ENCODE results near the gene TPRN. TPM values are rescaled to one million over a fixed set of nuclear protein-coding genes. Genes with fewer than 3 reads are reported as not detected.

The TPRN gene
- total and polyA plus RNA-seq, 9 of the 15 experiments (the other 6 are each of a cell fraction or from before 2014, with no cell fraction given) = 0.31 to 31.9 (median 4.4) TPM

DNA sequence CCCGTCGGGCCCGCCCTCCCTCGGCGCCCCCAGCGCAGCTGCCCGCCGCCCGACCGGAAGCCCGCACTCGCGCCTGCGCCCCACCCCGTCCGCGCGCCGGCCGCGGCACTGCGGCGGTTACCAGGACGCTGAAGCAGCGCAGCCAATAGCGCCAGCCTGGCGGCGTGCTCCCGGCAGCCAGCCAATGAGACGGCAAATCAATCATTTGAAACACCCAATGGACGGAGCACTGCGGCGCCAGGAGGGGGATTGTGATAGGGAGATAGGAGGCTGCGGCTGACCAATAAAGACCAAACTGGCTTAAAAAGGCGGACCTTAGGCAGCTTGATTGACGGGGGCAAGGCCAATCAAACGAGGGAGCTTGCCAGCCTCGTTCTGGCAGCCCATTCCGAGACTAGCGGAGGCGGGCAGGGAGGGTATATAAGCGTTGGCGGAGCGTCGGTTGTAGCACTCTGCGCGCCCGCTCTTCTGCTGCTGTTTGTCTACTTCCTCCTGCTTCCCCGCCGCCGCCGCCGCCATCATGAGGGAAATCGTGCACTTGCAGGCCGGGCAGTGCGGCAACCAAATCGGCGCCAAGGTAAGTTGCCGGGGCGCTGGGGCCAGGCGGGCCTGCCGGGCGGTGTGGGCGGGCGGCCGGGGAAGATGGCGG is 40.4 kb upstream of the TPRN start, which contains the start of gene TUBB4B (continued):
- TF ChIP-seq, protein P1, sequence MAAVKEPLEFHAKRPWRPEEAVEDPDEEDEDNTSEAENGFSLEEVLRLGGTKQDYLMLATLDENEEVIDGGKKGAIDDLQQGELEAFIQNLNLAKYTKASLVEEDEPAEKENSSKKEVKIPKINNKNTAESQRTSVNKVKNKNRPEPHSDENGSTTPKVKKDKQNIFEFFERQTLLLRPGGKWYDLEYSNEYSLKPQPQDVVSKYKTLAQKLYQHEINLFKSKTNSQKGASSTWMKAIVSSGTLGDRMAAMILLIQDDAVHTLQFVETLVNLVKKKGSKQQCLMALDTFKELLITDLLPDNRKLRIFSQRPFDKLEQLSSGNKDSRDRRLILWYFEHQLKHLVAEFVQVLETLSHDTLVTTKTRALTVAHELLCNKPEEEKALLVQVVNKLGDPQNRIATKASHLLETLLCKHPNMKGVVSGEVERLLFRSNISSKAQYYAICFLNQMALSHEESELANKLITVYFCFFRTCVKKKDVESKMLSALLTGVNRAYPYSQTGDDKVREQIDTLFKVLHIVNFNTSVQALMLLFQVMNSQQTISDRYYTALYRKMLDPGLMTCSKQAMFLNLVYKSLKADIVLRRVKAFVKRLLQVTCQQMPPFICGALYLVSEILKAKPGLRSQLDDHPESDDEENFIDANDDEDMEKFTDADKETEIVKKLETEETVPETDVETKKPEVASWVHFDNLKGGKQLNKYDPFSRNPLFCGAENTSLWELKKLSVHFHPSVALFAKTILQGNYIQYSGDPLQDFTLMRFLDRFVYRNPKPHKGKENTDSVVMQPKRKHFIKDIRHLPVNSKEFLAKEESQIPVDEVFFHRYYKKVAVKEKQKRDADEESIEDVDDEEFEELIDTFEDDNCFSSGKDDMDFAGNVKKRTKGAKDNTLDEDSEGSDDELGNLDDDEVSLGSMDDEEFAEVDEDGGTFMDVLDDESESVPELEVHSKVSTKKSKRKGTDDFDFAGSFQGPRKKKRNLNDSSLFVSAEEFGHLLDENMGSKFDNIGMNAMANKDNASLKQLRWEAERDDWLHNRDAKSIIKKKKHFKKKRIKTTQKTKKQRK (IDR thresholded peaks at IDR 0.05; ENCODE audit: borderline replicate concordance, low read depth, low read length) = peak; percentile 95
- peak; percentile 98 for TF ChIP-seq TAF7 (tag; IDR thresholded peaks at IDR 0.05)
- TF ChIP-seq, protein P2, sequence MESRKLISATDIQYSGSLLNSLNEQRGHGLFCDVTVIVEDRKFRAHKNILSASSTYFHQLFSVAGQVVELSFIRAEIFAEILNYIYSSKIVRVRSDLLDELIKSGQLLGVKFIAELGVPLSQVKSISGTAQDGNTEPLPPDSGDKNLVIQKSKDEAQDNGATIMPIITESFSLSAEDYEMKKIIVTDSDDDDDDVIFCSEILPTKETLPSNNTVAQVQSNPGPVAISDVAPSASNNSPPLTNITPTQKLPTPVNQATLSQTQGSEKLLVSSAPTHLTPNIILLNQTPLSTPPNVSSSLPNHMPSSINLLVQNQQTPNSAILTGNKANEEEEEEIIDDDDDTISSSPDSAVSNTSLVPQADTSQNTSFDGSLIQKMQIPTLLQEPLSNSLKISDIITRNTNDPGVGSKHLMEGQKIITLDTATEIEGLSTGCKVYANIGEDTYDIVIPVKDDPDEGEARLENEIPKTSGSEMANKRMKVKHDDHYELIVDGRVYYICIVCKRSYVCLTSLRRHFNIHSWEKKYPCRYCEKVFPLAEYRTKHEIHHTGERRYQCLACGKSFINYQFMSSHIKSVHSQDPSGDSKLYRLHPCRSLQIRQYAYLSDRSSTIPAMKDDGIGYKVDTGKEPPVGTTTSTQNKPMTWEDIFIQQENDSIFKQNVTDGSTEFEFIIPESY (CRISPR knock-in tag; IDR thresholded peaks at IDR 0.05) = peak; percentile 53
- TF ChIP-seq TAF1 (IDR thresholded peaks at IDR 0.05; ENCODE audit: control insufficient read depth, extremely low read depth, insufficient read depth, low read length, severe bottlenecking) = peak; percentile 99
- TF ChIP-seq MAZ (CRISPR knock-in tag; conservative IDR thresholded peaks at IDR 0.05 in 1 of 2, IDR thresholded peaks at IDR 0.05 in 1 of 2) = peak in 1 of 2 experiments; percentile 42; a peak in 3 of 4 replicates
- peak; percentile 99 for TF ChIP-seq ASH1L (IDR thresholded peaks at IDR 0.05; ENCODE audit: borderline replicate concordance, low read depth, partially characterized antibody)
- TF ChIP-seq, protein P3, sequence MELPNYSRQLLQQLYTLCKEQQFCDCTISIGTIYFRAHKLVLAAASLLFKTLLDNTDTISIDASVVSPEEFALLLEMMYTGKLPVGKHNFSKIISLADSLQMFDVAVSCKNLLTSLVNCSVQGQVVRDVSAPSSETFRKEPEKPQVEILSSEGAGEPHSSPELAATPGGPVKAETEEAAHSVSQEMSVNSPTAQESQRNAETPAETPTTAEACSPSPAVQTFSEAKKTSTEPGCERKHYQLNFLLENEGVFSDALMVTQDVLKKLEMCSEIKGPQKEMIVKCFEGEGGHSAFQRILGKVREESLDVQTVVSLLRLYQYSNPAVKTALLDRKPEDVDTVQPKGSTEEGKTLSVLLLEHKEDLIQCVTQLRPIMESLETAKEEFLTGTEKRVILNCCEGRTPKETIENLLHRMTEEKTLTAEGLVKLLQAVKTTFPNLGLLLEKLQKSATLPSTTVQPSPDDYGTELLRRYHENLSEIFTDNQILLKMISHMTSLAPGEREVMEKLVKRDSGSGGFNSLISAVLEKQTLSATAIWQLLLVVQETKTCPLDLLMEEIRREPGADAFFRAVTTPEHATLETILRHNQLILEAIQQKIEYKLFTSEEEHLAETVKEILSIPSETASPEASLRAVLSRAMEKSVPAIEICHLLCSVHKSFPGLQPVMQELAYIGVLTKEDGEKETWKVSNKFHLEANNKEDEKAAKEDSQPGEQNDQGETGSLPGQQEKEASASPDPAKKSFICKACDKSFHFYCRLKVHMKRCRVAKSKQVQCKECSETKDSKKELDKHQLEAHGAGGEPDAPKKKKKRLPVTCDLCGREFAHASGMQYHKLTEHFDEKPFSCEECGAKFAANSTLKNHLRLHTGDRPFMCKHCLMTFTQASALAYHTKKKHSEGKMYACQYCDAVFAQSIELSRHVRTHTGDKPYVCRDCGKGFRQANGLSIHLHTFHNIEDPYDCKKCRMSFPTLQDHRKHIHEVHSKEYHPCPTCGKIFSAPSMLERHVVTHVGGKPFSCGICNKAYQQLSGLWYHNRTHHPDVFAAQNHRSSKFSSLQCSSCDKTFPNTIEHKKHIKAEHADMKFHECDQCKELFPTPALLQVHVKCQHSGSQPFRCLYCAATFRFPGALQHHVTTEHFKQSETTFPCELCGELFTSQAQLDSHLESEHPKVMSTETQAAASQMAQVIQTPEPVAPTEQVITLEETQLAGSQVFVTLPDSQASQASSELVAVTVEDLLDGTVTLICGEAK (IDR thresholded peaks at IDR 0.05) = peak; percentile 69; the same call in 1 of the 2 replicates
- TF ChIP-seq, protein P3 (CRISPR knock-in tag; IDR thresholded peaks at IDR 0.05) = no peak
- peak; percentile 97 for TF ChIP-seq CBX1 (IDR thresholded peaks at IDR 0.05; ENCODE audit: low read depth)
- peak; percentile 82; the same call in 1 of the 2 replicates for TF ChIP-seq ZBTB1 (CRISPR knock-in tag; IDR thresholded peaks at IDR 0.05; ENCODE audit: borderline replicate concordance, low read depth)
- TF ChIP-seq ZNF124 (CRISPR knock-in tag; IDR thresholded peaks at IDR 0.05) = no peak
- peak; percentile 18; the same call in 1 of the 2 replicates for TF ChIP-seq HDAC8 (tag; IDR thresholded peaks at IDR 0.05)
